ENCODE data around the gene RCAN2.
"Not testable (repeated sequence)": the region's sequence is repeated elsewhere in the genome, so short reads cannot be mapped to it uniquely, and the experiment has no call there.

The RCAN2 gene

GRCh38 chr6:46407246-46407645 lies 84.0 kb downstream of the RCAN2 start:
- H3K9me3 ChIP-seq (ENCODE audit: control insufficient read depth, insufficient read depth, low read depth, low read length) = no peaks in the 10 kb centered on the region
- H3K9ac ChIP-seq (ENCODE audit: low read length) = no peak overlapping the region
- no peak overlapping the region for H3K4me3 ChIP-seq (ENCODE audit: low read depth, low read length)
- H3K27ac ChIP-seq (ENCODE audit: low read depth, low read length) = no peak overlapping the region
- no peaks in the 10 kb centered on the region for H3K4me1 ChIP-seq (ENCODE audit: control insufficient read depth, insufficient read depth, low read length)
- H3K36me3 ChIP-seq (ENCODE audit: control insufficient read depth, insufficient read depth, low read length) = no peaks in the 10 kb centered on the region
- no peaks in the 10 kb centered on the region for H3K27me3 ChIP-seq (ENCODE audit: control insufficient read depth, insufficient read depth, low read length)

GRCh38 chr6:46405620-46406180 lies 85.5 kb downstream of the RCAN2 start:
- H3K9ac ChIP-seq (ENCODE audit: low read length); H3K27ac ChIP-seq (ENCODE audit: low read depth, low read length); H3K4me1 ChIP-seq (ENCODE audit: control insufficient read depth, insufficient read depth, low read length); H3K4me3 ChIP-seq (ENCODE audit: low read depth, low read length); H3K36me3 ChIP-seq (ENCODE audit: control insufficient read depth, insufficient read depth, low read length); H3K27me3 ChIP-seq (ENCODE audit: control insufficient read depth, insufficient read depth, low read length); H3K9me3 ChIP-seq (ENCODE audit: control insufficient read depth, insufficient read depth, low read depth, low read length): not testable (repeated sequence)

- Histone ChIP-seq H3K27ac (ENCODE audit: low read depth, low read length) (no peak overlapping the region), H3K9ac (ENCODE audit: low read length) (no peak overlapping the region), H3K36me3 (ENCODE audit: control insufficient read depth, insufficient read depth, low read length) (no peaks in the 10 kb centered on the region), H3K4me1 (ENCODE audit: control insufficient read depth, insufficient read depth, low read length) (no peaks in the 10 kb centered on the region), H3K4me3 (ENCODE audit: low read depth, low read length) (no peak overlapping the region), H3K9me3 (ENCODE audit: control insufficient read depth, insufficient read depth, low read depth, low read length) (no peaks in the 10 kb centered on the region), H3K27me3 (ENCODE audit: control insufficient read depth, insufficient read depth, low read length) (no peaks in the 10 kb centered on the region)
Observed at GRCh38 chr6:46400898-46401297, 90.4 kb downstream of the RCAN2 start.

GRCh38 chr6:46395530-46395929 lies 95.7 kb downstream of the RCAN2 start:
- Histone ChIP-seq H3K4me1 (ENCODE audit: control insufficient read depth, insufficient read depth, low read length) (no peaks in the 10 kb centered on the region), H3K9ac (ENCODE audit: low read length) (no peak overlapping the region), H3K4me3 (ENCODE audit: low read depth, low read length) (no peak overlapping the region), H3K36me3 (ENCODE audit: control insufficient read depth, insufficient read depth, low read length) (no peaks in the 10 kb centered on the region), H3K27me3 (ENCODE audit: control insufficient read depth, insufficient read depth, low read length) (no peaks in the 10 kb centered on the region), H3K9me3 (ENCODE audit: control insufficient read depth, insufficient read depth, low read depth, low read length) (0 out of 2 replicates have a peak, but pooled peaks cover 2% of the 10 kb centered on the region), H3K27ac (ENCODE audit: low read depth, low read length) (no peak overlapping the region)

- H3K9me3 ChIP-seq (ENCODE audit: control insufficient read depth, insufficient read depth, low read depth, low read length) = 0 out of 2 replicates have a peak, but pooled peaks cover 2% of the 10 kb centered on the region
- no peak overlapping the region for H3K4me3 ChIP-seq (ENCODE audit: low read depth, low read length)
- H3K4me1 ChIP-seq (ENCODE audit: control insufficient read depth, insufficient read depth, low read length) = no peaks in the 10 kb centered on the region
- no peak overlapping the region for H3K9ac ChIP-seq (ENCODE audit: low read length)
- no peaks in the 10 kb centered on the region for H3K36me3 ChIP-seq (ENCODE audit: control insufficient read depth, insufficient read depth, low read length)
- no peaks in the 10 kb centered on the region for H3K27me3 ChIP-seq (ENCODE audit: control insufficient read depth, insufficient read depth, low read length)
- no peak overlapping the region for H3K27ac ChIP-seq (ENCODE audit: low read depth, low read length)
Observed at GRCh38 chr6:46393940-46394337, 97.3 kb downstream of the RCAN2 start.

- H3K27ac ChIP-seq (ENCODE audit: low read depth, low read length) = no peak overlapping the region
- no peaks in the 10 kb centered on the region for H3K27me3 ChIP-seq (ENCODE audit: control insufficient read depth, insufficient read depth, low read length)
- H3K4me1 ChIP-seq (ENCODE audit: control insufficient read depth, insufficient read depth, low read length) = no peaks in the 10 kb centered on the region
- no peak overlapping the region for H3K9ac ChIP-seq (ENCODE audit: low read length)
- no peak overlapping the region for H3K4me3 ChIP-seq (ENCODE audit: low read depth, low read length)
- 0 out of 2 replicates have a peak, but pooled peaks cover 2% of the 10 kb centered on the region for H3K9me3 ChIP-seq (ENCODE audit: control insufficient read depth, insufficient read depth, low read depth, low read length)
- no peaks in the 10 kb centered on the region for H3K36me3 ChIP-seq (ENCODE audit: control insufficient read depth, insufficient read depth, low read length)
Observed at GRCh38 chr6:46393161-46393939, 97.9 kb downstream of the RCAN2 start.

GRCh38 chr6:46392294-46392693 lies 99.0 kb downstream of the RCAN2 start:
- Histone ChIP-seq H3K27ac (ENCODE audit: low read depth, low read length) (no peak overlapping the region), H3K4me1 (ENCODE audit: control insufficient read depth, insufficient read depth, low read length) (no peaks in the 10 kb centered on the region), H3K9me3 (ENCODE audit: control insufficient read depth, insufficient read depth, low read depth, low read length) (0 out of 2 replicates have a peak, but pooled peaks cover 2% of the 10 kb centered on the region), H3K4me3 (ENCODE audit: low read depth, low read length) (no peak overlapping the region), H3K36me3 (ENCODE audit: control insufficient read depth, insufficient read depth, low read length) (no peaks in the 10 kb centered on the region), H3K27me3 (ENCODE audit: control insufficient read depth, insufficient read depth, low read length) (no peaks in the 10 kb centered on the region), H3K9ac (ENCODE audit: low read length) (no peak overlapping the region)

GRCh38 chr6:46390153-46390876 lies 100.9 kb downstream of the RCAN2 start:
- Histone ChIP-seq H3K9ac (ENCODE audit: low read length) (no peak overlapping the region), H3K27me3 (ENCODE audit: control insufficient read depth, insufficient read depth, low read length) (no peaks in the 10 kb centered on the region), H3K4me1 (ENCODE audit: control insufficient read depth, insufficient read depth, low read length) (no peaks in the 10 kb centered on the region), H3K4me3 (ENCODE audit: low read depth, low read length) (no peak overlapping the region), H3K36me3 (ENCODE audit: control insufficient read depth, insufficient read depth, low read length) (no peaks in the 10 kb centered on the region), H3K27ac (ENCODE audit: low read depth, low read length) (no peak overlapping the region), H3K9me3 (ENCODE audit: control insufficient read depth, insufficient read depth, low read depth, low read length) (0 out of 2 replicates have a peak, but pooled peaks cover 2% of the 10 kb centered on the region)

GRCh38 chr6:46387728-46388127 lies 103.5 kb downstream of the RCAN2 start:
- not testable (repeated sequence) for H3K9me3 ChIP-seq (ENCODE audit: control insufficient read depth, insufficient read depth, low read depth, low read length); H3K4me1 ChIP-seq (ENCODE audit: control insufficient read depth, insufficient read depth, low read length); H3K4me3 ChIP-seq (ENCODE audit: low read depth, low read length); H3K9ac ChIP-seq (ENCODE audit: low read length); H3K27ac ChIP-seq (ENCODE audit: low read depth, low read length); H3K36me3 ChIP-seq (ENCODE audit: control insufficient read depth, insufficient read depth, low read length); H3K27me3 ChIP-seq (ENCODE audit: control insufficient read depth, insufficient read depth, low read length)

- Histone ChIP-seq H3K27me3 (ENCODE audit: control insufficient read depth, insufficient read depth, low read length) (no peaks in the 10 kb centered on the region), H3K9me3 (ENCODE audit: control insufficient read depth, insufficient read depth, low read depth, low read length) (no peaks in the 10 kb centered on the region), H3K4me3 (ENCODE audit: low read depth, low read length) (no peak overlapping the region), H3K27ac (ENCODE audit: low read depth, low read length) (no peak overlapping the region), H3K4me1 (ENCODE audit: control insufficient read depth, insufficient read depth, low read length) (no peaks in the 10 kb centered on the region), H3K36me3 (ENCODE audit: control insufficient read depth, insufficient read depth, low read length) (no peaks in the 10 kb centered on the region), H3K9ac (ENCODE audit: low read length) (no peak overlapping the region)
Observed at GRCh38 chr6:46381579-46381978, 109.7 kb downstream of the RCAN2 start.

- no peaks in the 10 kb centered on the region for H3K4me1 ChIP-seq (ENCODE audit: control insufficient read depth, insufficient read depth, low read length)
- H3K27me3 ChIP-seq (ENCODE audit: control insufficient read depth, insufficient read depth, low read length) = no peaks in the 10 kb centered on the region
- no peak overlapping the region for H3K27ac ChIP-seq (ENCODE audit: low read depth, low read length)
- no peak overlapping the region for H3K9ac ChIP-seq (ENCODE audit: low read length)
- H3K4me3 ChIP-seq (ENCODE audit: low read depth, low read length) = no peak overlapping the region
- H3K36me3 ChIP-seq (ENCODE audit: control insufficient read depth, insufficient read depth, low read length) = no peaks in the 10 kb centered on the region
- H3K9me3 ChIP-seq (ENCODE audit: control insufficient read depth, insufficient read depth, low read depth, low read length) = no peaks in the 10 kb centered on the region
Observed at GRCh38 chr6:46381057-46381456, 110.2 kb downstream of the RCAN2 start.
